Medulla oblongata (tissue), 1 donor: ENCODE measurements around the gene PIK3IP1.
"Not testable (repeated sequence)": the region's sequence is repeated elsewhere in the genome, so short reads cannot be mapped to it uniquely, and the experiment has no call there.

Source experiments
- DNase-seq: peaks from one replicate; pipeline ENCODE4 v3.0.0-alpha.2; 2015; ENCODE audit errors: extremely low spot score

PIK3IP1 gene, protein sequence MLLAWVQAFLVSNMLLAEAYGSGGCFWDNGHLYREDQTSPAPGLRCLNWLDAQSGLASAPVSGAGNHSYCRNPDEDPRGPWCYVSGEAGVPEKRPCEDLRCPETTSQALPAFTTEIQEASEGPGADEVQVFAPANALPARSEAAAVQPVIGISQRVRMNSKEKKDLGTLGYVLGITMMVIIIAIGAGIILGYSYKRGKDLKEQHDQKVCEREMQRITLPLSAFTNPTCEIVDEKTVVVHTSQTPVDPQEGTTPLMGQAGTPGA

DNA sequence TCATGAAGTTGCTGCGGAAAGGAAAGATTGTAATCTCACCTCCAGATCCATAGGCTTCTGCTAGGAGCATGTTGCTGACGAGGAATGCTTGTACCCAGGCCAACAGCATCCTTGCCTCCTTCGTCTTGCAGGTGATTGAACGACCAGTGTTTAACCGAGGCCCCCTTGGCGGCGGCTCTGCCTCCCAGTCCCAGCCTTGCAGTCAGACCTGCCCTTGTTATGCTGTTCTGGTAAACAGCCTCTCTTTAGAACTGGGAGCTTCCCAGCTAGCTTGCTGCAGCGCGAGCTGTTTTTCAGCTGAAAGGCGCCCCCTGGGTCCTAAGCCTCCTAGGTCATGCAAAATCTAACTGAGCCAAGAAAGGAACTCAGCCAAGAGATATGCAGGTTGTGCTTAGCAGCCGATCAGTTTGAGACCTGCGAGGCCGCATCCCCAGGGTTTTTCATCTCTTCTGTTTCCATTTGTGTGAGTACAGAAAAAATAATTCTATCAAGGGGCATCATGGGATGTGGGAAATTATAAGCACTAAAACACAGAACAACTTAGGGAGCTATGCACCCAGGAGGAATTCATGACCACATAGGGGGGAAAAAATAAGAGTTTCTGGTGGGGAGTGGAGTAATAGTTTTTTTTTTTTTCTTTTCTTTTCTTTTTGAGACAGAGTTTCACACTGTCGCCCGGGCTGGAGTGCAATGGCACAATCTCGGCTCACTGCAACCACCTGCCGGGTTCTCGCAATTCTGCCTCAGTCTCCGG, at the start of gene PIK3IP1:
Gene PIK3IP1, minus strand, starts transcription at position 253 of the 754 bp plus-strand sequence. Its CDS starts 144 bp downstream, at position 109.
- DNase-seq = peak; percentile 97

DNA sequence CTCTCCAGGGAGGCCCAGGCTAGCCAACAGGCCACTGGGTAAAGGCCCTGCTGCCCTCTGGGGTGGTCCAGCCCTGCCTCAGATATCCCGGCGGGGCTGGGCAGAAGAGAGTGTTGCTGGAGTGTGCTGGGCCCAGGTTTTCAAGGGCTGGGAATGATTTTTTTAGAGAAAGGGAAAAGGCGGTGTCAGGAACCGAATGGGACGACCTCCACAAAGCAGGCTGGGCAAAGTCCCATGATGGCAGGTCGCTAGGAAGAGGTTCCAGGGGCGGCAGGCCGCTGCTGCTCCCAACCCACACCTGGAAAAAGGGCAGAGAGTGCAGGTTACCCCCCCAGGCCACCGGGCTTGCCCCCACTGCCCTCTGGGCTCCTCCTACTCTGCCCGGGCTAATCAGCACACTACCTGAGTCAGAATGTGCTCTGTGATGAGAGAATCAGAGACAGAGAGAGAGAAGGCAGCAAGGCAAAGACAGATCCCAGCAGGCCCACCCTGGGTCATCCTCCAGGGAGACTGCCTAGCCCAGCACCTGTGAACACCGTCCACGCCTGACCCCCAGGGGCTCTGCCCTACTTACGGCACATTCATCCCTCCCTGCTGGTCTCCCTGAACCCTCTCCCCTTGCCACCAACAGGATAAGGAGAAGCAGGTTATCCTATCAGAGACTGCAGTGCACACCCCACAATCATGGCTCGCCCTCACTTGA, 49.2 kb upstream of the PIK3IP1 start:
- no peak for DNase-seq

DNA sequence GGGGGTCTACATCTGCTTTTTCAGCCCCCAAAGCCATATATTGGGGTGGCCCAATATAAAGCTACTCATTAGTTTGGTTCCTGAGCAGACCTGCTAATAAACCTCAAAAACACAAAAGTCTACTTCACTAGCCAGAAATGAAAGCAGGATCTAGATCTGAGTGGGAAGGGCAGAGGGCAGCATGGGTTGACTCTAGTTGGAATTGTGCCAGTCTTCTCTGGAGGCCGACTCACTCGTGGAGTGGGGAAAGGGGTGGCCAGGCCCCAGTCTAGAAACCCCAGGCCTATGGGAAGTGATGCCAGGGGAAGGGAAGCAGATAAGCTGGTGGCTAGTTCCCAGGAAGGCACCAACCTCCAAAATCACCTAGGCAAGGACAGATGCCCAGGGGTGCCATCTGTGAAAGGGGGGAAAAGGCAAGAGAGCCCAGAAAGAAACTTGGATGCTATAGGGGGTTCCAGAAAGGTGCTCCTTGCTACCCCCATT, 48.5 kb upstream of the PIK3IP1 start:
- no peak for DNase-seq

DNA sequence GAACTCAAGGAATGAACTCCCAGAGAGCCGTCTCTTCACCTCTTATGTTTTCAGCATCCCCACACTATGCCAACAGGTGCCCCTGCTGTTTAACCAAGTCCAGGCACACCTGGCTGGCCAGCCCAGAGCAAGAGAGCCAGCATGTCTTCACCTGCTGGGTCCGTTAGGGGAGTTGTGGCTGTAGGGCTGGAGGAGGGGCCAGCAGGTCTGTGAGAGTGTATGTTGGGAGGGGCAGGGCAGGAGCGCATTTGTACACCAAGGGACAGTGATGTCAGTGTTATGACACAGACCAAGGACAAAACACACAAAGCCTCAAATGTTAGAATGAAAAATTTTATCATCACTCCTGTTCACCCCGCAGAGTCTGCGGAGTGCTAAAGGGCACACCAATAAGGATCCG, 48.1 kb upstream of the PIK3IP1 start:
- DNase-seq = no peak

DNA sequence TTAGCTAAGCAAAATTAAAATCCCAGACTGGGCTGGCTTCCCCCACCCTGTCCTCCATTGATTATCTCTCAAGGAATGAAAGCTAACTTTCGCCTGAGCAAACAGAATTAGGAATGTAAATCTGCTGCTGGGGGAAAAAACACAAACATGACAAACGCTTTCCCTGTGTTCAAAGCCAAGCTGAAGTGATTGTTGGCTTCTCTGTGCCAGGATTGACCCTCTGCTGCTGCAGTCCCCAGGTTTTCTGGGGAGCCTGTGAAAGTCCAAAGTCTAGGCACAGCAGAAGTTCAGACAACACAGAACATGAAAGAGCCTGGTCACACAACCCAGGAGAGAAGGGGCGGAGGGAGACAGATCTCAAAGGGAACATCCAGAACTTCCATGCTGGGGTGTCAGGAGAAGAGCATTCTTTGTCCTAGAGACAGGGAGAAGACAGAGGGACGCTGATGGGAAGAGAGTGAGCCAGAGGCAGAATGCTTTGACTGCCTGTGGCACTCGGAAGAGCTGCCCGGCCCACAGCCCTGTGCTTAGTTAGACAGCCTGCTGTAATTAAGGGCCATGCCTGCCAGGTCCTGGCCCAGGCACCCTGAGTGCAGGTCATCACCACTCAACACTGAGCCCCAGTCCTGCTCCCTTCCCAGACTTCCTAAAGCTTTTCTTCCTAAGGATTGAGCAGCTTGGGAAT, 47.0 kb upstream of the PIK3IP1 start:
- DNase-seq = no peak

DNA sequence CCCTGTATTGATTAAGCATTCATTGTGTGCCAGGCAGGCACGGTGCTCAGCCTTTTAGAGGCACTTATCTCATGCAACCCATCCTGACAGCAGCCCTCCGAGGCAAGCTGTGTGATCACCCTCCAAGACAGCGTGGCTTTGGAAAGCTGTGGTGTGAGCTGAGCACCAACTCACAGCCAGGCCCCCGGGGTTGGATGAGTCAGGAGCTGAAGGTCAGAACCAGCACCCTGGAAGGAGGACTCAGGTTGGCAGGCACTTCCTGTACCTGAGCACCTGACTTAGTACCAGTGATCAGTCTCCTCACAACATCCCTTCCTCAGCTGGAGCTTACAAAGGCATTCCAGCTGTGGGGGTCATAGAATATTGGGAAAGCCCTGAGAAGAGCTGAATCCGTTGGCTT, 44.9 kb upstream of the PIK3IP1 start:
- no peak for DNase-seq

DNA sequence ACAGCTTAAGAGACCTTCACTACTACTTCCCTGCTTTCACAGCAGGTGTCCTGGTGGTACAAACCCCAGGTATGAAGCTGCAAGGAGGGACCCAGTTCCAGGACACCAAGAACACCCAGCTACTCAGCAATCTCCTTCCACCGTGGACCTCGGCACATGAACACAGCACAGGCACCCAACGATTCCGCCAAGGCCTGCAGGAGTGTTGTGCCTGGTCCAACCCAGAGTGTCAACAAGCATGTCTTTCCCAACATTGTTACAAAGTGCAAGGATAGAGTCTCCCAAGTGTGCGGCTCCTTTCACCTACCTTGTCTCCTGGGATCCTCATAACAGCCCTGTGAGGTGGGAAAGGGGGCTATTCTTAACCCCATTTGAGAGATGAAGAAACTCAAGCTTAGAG, 42.0 kb upstream of the PIK3IP1 start:
- DNase-seq = no peak

DNA sequence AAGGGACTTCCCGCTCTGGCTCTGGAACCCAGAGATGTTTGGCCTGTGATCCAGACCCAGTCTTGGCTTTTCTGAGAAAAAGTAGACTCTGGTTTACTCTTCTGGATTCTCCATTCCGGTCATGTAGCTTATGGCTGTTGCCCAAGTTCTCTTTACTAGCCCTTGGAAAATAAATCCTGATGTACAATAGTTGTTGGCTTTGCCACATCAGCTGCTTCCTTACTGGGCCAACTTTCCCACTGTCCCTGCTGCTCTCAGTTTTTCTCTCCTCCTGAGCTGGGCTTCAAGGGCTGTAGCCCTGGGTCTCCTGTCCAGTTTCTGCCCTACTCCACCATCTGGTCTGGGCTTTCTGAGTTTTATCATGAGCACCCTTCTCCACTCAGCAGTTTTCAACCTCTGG, 41.4 kb upstream of the PIK3IP1 start:
- peak; percentile 77 for DNase-seq

DNA sequence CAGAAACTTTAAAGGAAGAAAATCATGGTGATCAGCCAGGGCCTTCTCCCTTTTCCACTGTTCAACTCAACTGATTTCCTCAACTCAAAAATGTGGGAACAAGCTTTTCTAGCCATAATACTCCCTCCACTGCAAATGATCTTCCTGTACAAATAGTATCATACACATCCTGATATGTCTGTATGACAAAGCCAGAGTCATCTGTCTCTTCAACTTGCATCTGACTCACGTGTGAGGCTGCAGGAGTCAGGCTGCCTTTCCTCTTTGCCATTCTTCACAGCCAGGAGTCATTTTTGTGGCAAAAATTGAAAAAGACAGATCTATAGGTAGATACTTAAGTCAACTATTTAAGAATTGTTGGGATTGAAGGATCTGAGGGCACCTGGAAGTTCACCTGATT, 40.6 kb upstream of the PIK3IP1 start:
- DNase-seq = no peak

DNA sequence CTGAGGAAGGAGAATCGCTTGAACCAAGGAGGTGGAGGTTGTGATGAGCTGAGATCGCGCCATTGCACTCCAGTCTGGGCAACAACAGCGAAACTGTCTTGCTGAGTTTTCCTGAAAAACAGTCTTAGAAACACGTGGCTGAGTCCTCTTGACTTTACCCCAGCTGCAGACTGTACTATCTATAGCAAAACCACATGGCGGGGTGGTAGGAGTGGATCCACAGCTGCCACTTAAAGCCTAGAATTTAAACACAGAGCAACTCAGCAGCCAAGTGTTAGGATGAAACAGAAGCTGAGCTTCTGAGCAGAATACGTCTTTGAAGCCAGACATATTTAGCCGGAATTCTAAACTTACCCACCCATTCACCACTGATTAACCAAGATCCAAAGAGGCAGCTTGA, 39.7 kb upstream of the PIK3IP1 start:
- DNase-seq = no peak

DNA sequence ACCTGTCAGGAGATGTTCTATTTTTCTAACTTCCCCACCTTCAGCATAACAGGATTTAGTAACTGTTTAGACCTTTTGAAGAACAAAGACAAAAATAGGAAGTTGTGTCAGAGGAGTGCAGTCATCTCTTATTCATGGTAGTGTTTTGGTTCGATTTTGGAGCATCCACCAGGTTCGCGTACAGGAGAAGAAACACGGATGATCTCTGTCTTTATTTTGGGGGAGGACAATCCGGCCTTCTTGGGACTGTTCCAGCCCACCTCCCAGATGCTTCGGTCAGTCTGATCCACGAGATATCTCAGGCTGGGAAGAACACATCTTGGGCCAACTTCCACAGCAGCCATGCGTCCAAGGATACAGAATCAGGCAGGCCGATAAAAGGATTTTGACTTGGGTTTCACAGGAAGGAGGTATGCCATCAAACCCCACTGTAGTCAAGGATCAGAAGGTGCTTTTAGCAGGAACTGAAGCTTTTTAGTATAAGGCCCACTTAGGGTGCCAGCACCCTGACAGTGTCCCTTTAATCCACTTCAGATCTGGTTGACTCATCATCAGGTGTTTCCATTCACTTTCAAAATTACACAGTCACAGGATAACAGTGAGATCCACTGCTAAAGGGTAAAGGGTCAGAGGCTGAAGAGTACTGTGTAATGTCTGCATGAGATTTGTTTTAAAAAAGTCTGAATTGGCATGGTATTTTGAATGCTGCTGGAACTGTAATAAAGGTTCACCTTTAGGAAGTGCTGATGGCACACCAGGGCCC, 37.3 kb upstream of the PIK3IP1 start:
- DNase-seq = no peak

DNA sequence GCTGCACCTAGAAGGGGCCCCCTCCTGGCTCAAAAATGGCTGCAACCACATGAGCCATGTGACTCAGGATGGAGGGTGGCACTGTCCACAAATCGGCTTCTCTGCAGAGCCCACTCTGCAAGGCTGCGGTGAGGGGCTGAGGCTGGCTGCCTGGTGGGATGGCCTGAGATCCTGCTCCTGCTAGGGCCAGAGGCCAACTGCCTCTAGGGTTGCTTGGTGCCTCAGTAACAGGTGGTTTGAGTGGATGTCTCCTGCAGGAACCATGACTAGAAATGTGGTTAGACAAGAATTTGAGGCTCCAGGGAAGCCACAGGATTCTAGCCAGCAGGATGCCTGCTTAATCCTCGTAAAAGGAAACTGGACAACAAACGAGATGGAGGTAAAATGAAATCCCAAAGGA, 36.7 kb upstream of the PIK3IP1 start:
- DNase-seq = no peak

DNA sequence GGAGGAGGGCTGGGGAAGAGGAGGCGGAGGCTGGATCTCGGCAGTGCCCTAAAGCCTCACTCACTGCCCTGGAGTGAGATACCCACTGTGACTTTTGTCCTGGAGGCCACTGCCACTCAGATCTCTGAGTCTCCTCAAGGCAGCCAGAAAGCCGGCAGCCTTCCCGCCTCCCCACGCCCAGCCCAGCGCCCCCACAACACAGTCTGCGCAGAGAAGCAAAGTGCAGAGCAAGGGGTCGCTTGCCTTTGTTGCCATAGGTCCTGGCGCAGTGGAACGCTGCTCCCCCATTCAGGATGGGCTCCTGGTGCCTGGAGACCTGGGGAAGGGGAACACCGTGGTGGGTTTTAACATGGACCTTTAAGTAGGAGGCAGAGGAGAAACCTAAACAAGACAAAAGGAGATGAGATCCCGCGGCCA, 36.3 kb upstream of the PIK3IP1 start:
- no peak for DNase-seq

DNA sequence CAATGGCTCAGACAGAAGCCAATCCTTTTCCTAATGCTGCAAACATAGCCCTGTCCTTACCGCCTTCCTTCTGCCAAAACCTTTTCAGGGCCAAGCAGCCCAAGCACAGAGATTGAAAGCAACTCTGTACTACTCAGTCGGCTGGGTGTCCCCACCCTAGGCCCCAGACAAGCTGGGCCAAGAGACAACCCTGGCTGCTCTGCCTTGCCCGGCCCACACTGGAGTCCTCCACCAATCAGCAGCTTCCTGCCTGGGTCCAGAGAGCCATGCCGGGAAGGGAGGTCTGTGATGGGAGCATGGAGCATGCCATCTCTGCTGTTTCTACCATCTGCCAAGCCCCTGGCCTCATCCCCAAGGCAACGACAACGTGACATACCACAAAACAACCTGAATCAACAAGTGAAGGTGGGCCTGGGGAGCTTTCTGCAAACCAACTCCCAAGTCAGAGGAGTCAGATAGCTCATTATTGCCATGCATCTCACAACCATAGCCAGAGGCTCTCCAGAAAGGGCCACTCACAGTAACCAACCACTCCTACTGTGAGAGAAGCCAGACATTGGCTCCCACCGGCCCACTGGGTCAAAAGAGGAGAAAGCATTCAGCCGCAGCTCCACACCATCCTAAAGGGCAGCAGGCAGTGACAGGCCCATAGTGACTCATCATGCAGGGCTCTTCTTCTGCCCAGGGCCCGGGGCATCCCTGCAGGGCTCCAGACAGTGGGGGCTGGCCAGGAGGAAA, 35.7 kb upstream of the PIK3IP1 start:
- no peak for DNase-seq

DNA sequence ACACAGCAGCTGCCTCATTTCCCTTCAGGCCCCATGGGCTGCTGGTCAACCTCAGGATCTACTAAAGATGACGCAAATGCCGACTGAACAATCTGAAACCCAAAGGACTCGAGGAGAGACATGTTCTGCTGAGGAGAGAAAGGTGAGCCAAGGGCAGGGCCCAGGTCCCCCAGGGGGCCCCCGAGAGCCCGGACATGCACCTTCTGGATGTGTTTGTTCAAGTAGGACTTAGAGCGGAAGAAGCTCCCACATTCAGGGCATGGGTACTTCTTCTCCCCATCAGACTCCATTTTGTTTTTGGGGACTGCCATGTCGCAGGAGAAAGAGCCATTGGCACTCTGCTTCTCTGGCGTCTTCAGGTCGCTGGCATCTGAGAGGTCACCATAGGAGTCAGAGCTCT, 34.6 kb upstream of the PIK3IP1 start:
- DNase-seq = no peak

DNA sequence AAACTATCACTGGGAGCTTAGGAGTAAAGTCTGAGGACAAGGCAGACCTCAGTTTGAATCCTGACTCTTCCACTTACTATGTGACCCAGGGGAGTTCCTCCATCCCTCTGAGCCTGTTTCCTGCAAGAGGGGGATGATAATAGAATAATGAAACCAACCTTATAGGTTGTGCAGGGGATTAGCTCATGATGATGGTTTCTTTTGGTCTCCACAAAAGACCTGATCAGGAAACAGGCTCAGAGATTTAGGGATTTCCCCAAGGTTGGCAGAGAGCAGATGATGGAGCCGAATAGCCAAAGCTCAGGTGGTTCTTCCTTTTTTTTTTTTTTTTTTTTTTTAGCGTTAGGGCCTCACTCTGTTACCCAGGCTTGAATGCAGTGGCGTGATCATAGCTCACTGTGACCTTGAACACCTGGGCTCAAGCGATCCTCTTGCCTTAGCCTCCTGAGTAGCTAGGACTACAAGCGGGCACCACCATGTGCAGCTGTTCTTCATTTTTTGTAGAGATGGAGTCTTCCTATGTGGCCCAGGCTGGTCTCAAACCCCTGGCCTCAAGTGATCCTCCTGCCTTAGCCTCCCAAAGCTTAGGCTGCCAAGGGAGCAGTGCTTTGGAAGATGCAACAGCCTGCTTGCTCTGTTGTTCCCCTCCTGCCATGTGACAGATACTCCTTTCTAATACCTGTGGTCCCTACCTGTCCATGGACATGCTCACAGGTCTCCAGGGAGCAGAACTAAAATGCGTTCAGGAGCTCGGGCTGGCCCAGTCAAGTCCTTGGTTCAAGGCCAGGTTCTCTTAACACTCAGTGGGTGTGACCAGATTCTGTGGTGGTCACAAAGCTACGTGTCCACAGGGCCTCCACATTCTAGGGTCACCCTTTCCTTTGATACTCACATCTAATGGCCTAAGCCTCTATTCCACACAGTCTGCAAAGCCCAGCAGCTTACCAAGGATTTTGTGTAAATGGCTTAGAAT, 31.6 kb upstream of the PIK3IP1 start:
- DNase-seq = no peak

DNA sequence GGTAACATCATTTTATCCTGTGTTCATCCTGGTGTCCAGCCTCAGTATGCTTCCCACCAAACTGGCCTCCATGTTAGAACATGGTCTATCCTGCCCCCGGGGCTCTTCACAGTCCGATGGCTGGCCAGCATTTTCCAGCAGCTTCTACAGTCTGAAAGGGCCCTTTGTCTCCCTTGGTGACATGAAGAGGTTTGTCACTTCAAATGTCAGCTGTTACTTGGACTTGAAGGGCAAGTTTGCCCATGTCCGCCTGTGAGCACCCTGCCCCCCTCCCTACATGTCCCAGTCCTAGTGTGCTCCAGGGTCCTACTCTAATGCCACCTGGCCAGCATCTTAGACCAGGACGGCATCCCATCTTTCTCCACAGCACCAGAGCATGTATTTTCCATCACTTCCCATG, 29.1 kb upstream of the PIK3IP1 start:
- DNase-seq = peak; percentile 68

DNA sequence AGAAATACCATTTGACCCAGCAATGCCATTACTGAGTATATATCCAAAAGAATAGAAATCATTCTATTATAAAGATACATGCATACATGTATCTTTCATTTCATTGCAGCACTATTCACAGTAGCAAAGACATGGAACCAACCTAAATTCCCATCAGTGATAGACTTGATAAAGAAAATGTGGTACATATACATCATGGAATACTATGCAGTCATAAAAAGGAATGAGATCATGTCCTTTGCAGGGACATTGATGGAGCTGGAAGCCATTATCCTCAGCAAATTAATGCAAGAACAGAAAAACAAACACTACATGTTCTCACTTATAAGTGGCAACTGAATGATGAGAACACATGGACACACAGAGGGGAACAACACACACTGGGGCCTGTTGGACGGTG, 21.9 kb upstream of the PIK3IP1 start:
- DNase-seq = not testable (repeated sequence)

DNA sequence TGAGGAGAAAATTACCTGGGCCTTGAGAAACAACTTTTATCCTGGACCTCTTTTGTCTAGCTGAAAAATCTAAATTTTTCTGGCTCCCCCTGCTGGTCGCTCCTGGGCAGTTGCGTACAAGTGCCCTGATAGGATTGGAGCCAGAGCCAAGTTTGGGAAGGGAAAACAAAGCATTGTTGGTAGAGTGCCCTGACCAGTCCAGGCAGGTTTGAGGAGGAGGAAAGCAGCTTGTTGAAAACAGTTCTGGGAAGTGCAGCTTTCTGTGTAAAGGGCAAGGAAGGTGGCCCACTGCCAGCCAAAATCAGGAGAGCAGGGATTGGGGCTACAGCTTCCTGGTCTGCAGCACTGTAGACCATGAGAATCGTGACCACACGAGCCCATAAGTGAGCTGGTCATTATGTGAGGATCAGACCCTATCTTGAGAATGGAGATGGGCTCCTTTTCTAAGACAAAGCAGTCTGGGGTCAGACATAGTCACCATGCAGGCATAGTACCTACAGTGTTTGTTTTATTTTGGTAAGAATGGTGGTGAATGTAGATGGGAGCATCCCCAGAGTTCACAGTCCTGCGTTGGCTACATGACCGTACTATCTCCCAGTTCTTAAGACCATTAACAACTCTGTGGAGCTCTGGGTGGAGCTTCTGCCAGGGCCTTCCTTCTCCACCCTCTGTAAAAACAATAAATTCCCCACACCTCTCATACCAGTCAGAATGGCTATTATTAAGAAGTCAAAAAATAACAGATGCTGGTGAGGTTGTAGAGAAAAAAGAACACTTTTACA, 21.3 kb upstream of the PIK3IP1 start:
- DNase-seq = peak; percentile 87
